Nephron (organoid): ENCODE measurements around the gene CACNA2D4.

Source experiments
- H3K27ac Mint-ChIP-seq, 3 experiments: 2 replicates each; pipeline ENCODE4 v1.8.0; 2020; ENCODE audit warnings: mixed read lengths in 3 of 3, mild to moderate bottlenecking in 2 of 3, moderate library complexity in 1 of 3
- H3K27me3 Mint-ChIP-seq: 2 replicates; pipeline ENCODE4 v1.8.0; 2021; ENCODE audit warnings: low read depth, mild to moderate bottlenecking, moderate library complexity, mixed read lengths
- H3K36me3 Mint-ChIP-seq: 2 replicates; pipeline ENCODE4 v1.8.0; 2020; ENCODE audit warnings: low read depth, mixed read lengths
- H3K4me1 Mint-ChIP-seq: 2 replicates; pipeline ENCODE4 v1.8.0; 2020; ENCODE audit warnings: mixed read lengths
- H3K4me3 Mint-ChIP-seq, 3 experiments: 2 replicates each; pipeline ENCODE4 v1.8.0; 2020; ENCODE audit warnings: mild to moderate bottlenecking in 3 of 3, mixed read lengths in 3 of 3, moderate library complexity in 2 of 3
- H3K9me3 Mint-ChIP-seq: 2 replicates; pipeline ENCODE4 v1.8.0; 2020; ENCODE audit warnings: mixed read lengths
- TF ChIP-seq, protein P1 (sequence below), 3 experiments: fragments of 200-600 bp; sonication (generic); IDR thresholded peaks; one replicate each; pipeline ENCODE4 v1.5.0; 2021; ENCODE audit warnings: antibody characterized with exemption in 3 of 3; ENCODE audit not compliant: unreplicated experiment in 3 of 3

CACNA2D4 gene

DNA sequence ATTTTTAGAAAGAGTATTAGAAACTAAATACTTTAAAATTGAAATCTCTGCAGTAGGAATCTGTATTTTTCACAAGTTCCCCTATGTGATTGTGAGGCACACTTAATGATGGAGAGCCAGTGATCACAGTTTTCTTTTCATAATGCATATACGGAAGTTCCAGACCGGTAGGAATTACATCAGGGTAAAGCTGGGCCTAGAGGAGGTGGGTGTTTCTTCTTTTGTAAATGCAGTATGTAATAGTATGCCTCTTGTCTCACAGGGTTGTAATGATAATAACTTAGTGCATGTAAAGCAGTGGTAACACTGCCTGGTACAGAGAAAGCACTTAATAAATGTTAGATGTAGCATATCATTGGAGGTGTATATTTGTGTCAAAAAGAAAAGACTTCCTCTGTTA lies 155.3 kb downstream of the CACNA2D4 start:
- H3K27ac Mint-ChIP-seq = peak overlapping the region in 1 of 3 experiments; percentile 7
- TF ChIP-seq, protein P1, sequence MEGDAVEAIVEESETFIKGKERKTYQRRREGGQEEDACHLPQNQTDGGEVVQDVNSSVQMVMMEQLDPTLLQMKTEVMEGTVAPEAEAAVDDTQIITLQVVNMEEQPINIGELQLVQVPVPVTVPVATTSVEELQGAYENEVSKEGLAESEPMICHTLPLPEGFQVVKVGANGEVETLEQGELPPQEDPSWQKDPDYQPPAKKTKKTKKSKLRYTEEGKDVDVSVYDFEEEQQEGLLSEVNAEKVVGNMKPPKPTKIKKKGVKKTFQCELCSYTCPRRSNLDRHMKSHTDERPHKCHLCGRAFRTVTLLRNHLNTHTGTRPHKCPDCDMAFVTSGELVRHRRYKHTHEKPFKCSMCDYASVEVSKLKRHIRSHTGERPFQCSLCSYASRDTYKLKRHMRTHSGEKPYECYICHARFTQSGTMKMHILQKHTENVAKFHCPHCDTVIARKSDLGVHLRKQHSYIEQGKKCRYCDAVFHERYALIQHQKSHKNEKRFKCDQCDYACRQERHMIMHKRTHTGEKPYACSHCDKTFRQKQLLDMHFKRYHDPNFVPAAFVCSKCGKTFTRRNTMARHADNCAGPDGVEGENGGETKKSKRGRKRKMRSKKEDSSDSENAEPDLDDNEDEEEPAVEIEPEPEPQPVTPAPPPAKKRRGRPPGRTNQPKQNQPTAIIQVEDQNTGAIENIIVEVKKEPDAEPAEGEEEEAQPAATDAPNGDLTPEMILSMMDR (IDR thresholded peaks at IDR 0.05; ENCODE audit: unreplicated experiment in 3 of 3) = no peak
- no peaks in the 10 kb centered on the region for H3K9me3 Mint-ChIP-seq
- no peak overlapping the region for H3K4me3 Mint-ChIP-seq
- peaks cover 26% of the 10 kb centered on the region for H3K36me3 Mint-ChIP-seq
- H3K27me3 Mint-ChIP-seq = no peaks in the 10 kb centered on the region
- peaks cover 14% of the 10 kb centered on the region for H3K4me1 Mint-ChIP-seq

DNA sequence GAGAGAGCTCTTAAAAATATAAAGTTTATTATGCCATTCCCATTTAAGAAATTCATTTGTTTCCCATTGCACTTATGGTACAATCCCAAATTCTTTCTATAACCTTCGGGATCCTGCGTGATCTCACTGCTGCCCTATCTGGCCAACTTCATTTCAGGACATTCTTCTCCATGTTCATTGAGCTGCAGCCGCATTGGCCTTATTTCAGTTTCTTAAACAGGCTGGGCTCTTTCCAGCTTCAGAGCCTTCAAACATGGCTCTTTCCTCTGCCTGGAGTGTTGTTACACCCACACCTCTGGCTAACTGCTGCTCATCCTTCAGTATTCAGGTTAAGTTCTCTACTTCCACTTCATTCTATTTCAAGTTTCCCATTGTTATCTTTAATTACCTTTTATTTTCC lies 156.6 kb downstream of the CACNA2D4 start:
- no peak overlapping the region for H3K4me3 Mint-ChIP-seq
- TF ChIP-seq, protein P1 (IDR thresholded peaks at IDR 0.05; ENCODE audit: unreplicated experiment in 3 of 3) = no peak

DNA sequence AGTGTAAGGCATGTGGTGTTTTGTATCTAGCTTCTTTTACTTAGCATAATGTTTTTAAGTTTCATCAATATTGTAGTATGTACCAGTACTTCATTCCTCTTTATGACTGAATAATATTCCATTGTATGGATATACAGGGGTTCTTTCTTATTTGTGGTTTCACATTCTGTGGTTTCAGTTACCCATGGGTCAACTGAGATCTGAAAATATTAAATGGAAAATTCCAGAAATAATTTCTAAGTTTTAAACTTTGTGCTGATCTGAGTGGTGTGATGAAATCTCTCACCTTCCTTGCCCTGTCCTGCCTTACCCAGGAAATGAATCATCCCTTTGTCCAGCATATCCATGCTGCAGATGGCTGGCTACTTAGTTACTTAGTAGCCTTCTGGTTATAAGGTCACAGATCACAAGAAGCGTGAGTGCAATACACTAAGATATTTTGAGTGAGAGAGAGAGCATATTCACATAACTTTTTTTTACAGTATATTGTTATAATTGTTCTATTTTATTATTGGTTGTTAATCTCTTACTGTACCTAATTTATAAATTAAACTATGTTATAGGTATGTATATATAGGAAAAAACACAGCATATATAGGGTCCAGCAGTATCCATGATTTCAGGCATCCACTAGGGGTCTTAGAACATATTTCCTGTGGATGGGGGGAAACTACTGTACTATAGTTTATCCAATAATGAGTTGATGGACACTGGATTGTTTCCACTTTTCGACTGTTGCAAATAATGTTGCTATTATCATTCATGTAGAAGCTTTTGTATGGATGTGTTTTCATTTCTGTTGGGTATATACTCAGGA lies 157.7 kb downstream of the CACNA2D4 start:
- TF ChIP-seq, protein P1 (IDR thresholded peaks at IDR 0.05; ENCODE audit: unreplicated experiment in 3 of 3) = no peak
- Mint-ChIP-seq H3K27me3 (no peaks in the 10 kb centered on the region), H3K36me3 (peaks cover 41% of the 10 kb centered on the region), H3K27ac (no peak overlapping the region), H3K4me3 (no peak overlapping the region), H3K9me3 (no peaks in the 10 kb centered on the region), H3K4me1 (peaks cover 9% of the 10 kb centered on the region)

More for the DNA sequence above, 156.6 kb downstream of the CACNA2D4 start:
- Mint-ChIP-seq H3K27ac (no peak overlapping the region), H3K9me3 (no peaks in the 10 kb centered on the region), H3K36me3 (peaks cover 35% of the 10 kb centered on the region), H3K4me1 (peaks cover 9% of the 10 kb centered on the region), H3K27me3 (no peaks in the 10 kb centered on the region)

DNA sequence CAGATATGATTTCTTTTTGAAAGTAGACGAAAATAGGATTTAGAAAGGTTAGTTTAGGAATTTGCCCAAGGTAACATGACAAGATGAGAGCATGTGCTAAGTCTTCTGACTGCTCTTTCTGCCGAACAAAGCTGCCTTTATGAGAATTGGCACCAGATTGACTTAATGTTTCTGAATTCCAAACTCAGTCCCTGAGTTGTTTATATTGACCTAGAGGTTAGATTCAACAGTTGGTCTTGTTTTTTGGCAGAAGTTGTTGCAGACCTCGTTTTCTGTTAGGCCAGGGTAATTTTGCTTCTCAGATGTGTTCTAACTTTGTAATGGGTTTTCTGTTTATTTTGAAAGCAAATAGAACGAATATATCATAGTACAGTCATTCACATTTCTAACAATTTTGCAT lies 159.6 kb downstream of the CACNA2D4 start:
- peaks cover 9% of the 10 kb centered on the region for H3K4me1 Mint-ChIP-seq
- H3K9me3 Mint-ChIP-seq = no peaks in the 10 kb centered on the region
- peaks cover 54% of the 10 kb centered on the region for H3K36me3 Mint-ChIP-seq
- TF ChIP-seq, protein P1 (IDR thresholded peaks at IDR 0.05; ENCODE audit: unreplicated experiment in 3 of 3) = no peak
- no peaks in the 10 kb centered on the region for H3K27me3 Mint-ChIP-seq
- no peak overlapping the region for H3K4me3 Mint-ChIP-seq
- H3K27ac Mint-ChIP-seq = no peak overlapping the region

DNA sequence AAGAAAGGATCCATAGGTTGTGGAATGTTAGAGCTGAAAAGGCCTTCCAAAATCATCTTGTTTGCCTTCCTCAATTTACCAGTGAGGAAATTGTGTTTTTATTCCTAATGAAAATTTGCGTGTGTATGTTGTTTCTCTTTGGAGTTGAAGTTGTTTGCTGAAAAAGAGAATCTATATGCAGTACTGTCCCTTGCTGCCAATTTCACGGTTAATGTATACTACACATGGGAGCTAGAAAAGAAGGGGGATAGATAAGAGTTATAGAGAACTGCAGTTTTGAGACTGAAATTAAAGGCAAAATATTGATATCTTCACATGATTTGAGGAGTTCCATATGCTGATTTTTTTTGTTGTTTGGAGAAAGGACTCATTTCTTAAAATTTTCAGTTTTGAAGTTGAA lies 160.1 kb downstream of the CACNA2D4 start:
- no peaks in the 10 kb centered on the region for H3K9me3 Mint-ChIP-seq
- H3K27ac Mint-ChIP-seq = no peak overlapping the region
- H3K4me1 Mint-ChIP-seq = peaks cover 9% of the 10 kb centered on the region
- H3K27me3 Mint-ChIP-seq = no peaks in the 10 kb centered on the region
- peaks cover 54% of the 10 kb centered on the region for H3K36me3 Mint-ChIP-seq
- H3K4me3 Mint-ChIP-seq = no peak overlapping the region
- TF ChIP-seq, protein P1 (IDR thresholded peaks at IDR 0.05; ENCODE audit: unreplicated experiment in 3 of 3) = no peak

DNA sequence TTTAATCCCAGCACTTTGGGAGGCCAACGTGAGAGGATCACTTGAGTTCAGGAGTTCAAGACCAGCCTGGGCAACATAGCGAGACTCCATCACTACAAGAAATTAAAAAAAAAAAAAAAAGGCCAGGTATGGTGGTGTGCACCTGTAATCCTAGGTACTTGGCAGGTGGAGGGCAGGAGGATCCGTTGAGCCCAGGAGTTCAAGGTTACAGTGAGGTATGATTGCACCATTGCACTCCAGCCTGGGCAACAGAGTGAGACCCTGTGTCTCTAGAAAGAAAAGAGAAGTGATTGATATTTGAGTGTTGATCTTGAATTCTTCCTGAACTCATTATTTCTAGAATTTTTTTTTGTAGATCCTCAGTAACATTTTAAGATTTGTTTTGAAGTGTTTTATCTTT lies 168.2 kb downstream of the CACNA2D4 start:
- Mint-ChIP-seq H3K27me3 (no peaks in the 10 kb centered on the region), H3K4me1 (no peaks in the 10 kb centered on the region), H3K36me3 (peaks cover 61% of the 10 kb centered on the region), H3K4me3 (no peak overlapping the region), H3K27ac (no peak overlapping the region), H3K9me3 (peaks cover 36% of the 10 kb centered on the region)
- TF ChIP-seq, protein P1 (IDR thresholded peaks at IDR 0.05; ENCODE audit: unreplicated experiment in 3 of 3) = no peak
